NCI-H1048 (cell line): ENCODE data around the gene PRICKLE2.

ENCODE experiments used
- DNase-seq: peaks from one replicate; lab custom pipeline; 2025; lab: John Stamatoyannopoulos, UW

Gene PRICKLE2

GRCh38 chr3:64247991-64248646, 22.9 kb upstream of the PRICKLE2 start:
- no peak for DNase-seq

GRCh38 chr3:64244011-64244942, 19.0 kb upstream of the PRICKLE2 start:
- no peak for DNase-seq

GRCh38 chr3:64242435-64242834, 17.2 kb upstream of the PRICKLE2 start:
- DNase-seq: no peak

- DNase-seq: no peak
These were observed 15.7 kb upstream of the PRICKLE2 start for GRCh38 chr3:64240959-64241358.

- no peak for DNase-seq
These were observed 15.1 kb upstream of the PRICKLE2 start for GRCh38 chr3:64240396-64240795.

- no peak for DNase-seq
These were observed 14.6 kb upstream of the PRICKLE2 start for GRCh38 chr3:64239841-64240240.

- no peak for DNase-seq
These were observed 13.9 kb upstream of the PRICKLE2 start for GRCh38 chr3:64238971-64239667.

GRCh38 chr3:64237083-64237482, 11.8 kb upstream of the PRICKLE2 start:
- DNase-seq: no peak

- DNase-seq: no peak
These were observed 10.3 kb upstream of the PRICKLE2 start for GRCh38 chr3:64235605-64236004.

- DNase-seq: no peak
These were observed 9.3 kb upstream of the PRICKLE2 start for GRCh38 chr3:64234571-64234970.

- DNase-seq: no peak
These were observed 7.6 kb upstream of the PRICKLE2 start for GRCh38 chr3:64232821-64233220.

- no peak for DNase-seq
These were observed 4.6 kb upstream of the PRICKLE2 start for GRCh38 chr3:64229903-64230302.

- no peak for DNase-seq
These were observed 2.8 kb upstream of the PRICKLE2 start for GRCh38 chr3:64228110-64228509.

- no peak for DNase-seq
These were observed 1.5 kb upstream of the PRICKLE2 start for GRCh38 chr3:64226730-64227129.

- no peak for DNase-seq
These were observed 631 bp upstream of the PRICKLE2 start for GRCh38 chr3:64225695-64226499.

- no peak for DNase-seq
These were observed 1.2 kb downstream of the PRICKLE2 start for GRCh38 chr3:64223791-64224745.

GRCh38 chr3:64222501-64223111, 2.7 kb downstream of the PRICKLE2 start:
- no peak for DNase-seq

- no peak for DNase-seq
These were observed 3.6 kb downstream of the PRICKLE2 start for GRCh38 chr3:64221571-64222257.

GRCh38 chr3:64220161-64220914, 4.9 kb downstream of the PRICKLE2 start:
- no peak for DNase-seq
